ENCODE results near the gene GPR89B.
A peak's percentile ranks its signal among the peaks of the same experiment; 100 is the strongest.
"Not testable (repeated sequence)": the region's sequence is repeated elsewhere in the genome, so short reads cannot be mapped to it uniquely, and the experiment has no call there.

GPR89B gene

GRCh38 chr1:147924813-147925212 lies 3.4 kb upstream of the GPR89B start:
- peaks cover 9% of the 10 kb centered on the region for H3K4me1 ChIP-seq (ENCODE audit: low read depth, poor library complexity, severe bottlenecking)
- H3K27ac ChIP-seq, result no peak overlapping the region
- no peak overlapping the region for H3K4me3 ChIP-seq (IDR thresholded peaks at IDR 0.05; ENCODE audit: insufficient read depth, low read depth, low read length)
- peaks cover 8% of the 10 kb centered on the region for H3K79me2 ChIP-seq (ENCODE audit: insufficient read depth, low read depth)
- H4K20me1 ChIP-seq (ENCODE audit: insufficient read depth), result no peaks in the 10 kb centered on the region
- H3K9ac ChIP-seq, result no peak overlapping the region
- H3K27me3 ChIP-seq (ENCODE audit: insufficient read depth, low read depth), result no peaks in the 10 kb centered on the region
- TF ChIP-seq, protein P1, sequence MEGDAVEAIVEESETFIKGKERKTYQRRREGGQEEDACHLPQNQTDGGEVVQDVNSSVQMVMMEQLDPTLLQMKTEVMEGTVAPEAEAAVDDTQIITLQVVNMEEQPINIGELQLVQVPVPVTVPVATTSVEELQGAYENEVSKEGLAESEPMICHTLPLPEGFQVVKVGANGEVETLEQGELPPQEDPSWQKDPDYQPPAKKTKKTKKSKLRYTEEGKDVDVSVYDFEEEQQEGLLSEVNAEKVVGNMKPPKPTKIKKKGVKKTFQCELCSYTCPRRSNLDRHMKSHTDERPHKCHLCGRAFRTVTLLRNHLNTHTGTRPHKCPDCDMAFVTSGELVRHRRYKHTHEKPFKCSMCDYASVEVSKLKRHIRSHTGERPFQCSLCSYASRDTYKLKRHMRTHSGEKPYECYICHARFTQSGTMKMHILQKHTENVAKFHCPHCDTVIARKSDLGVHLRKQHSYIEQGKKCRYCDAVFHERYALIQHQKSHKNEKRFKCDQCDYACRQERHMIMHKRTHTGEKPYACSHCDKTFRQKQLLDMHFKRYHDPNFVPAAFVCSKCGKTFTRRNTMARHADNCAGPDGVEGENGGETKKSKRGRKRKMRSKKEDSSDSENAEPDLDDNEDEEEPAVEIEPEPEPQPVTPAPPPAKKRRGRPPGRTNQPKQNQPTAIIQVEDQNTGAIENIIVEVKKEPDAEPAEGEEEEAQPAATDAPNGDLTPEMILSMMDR (conservative IDR thresholded peaks at IDR 0.05; ENCODE audit: low read depth, low read length), result no peak
- H2AFZ ChIP-seq (ENCODE audit: low read depth), result no peak overlapping the region
- H3K36me3 ChIP-seq (ENCODE audit: insufficient read depth), result no peaks in the 10 kb centered on the region
- no peak overlapping the region for H3K4me2 ChIP-seq

- H2AFZ ChIP-seq (ENCODE audit: low read depth), result not testable (repeated sequence)
Measured at GRCh38 chr1:147927215-147927614, 1.0 kb upstream of the GPR89B start.

DNA sequence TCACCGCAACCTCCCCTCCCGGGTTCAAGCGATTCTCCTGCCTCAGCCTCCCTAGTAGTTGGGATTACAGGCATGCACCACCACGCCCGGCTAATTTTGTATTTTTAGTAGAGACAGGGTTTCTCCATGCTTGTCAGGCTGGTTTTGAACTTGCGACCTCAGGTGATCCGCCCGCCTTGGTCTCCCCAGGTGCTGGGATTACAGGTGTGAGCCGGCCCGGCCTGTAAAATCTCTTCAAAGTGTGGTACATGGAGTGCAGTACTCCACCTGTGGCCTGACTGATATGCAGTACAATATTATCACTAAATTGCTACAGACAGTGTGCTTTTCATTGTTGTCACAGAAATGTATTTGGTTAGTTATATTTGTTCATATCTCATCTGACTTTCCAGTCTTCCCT lies 531 bp upstream of the GPR89B start:
- not testable (repeated sequence) for H3K36me3 ChIP-seq (ENCODE audit: insufficient read depth); H4K20me1 ChIP-seq (ENCODE audit: insufficient read depth); H3K9ac ChIP-seq; H3K27me3 ChIP-seq (ENCODE audit: insufficient read depth, low read depth); H3K4me3 ChIP-seq (IDR thresholded peaks at IDR 0.05; ENCODE audit: insufficient read depth, low read depth, low read length); H2AFZ ChIP-seq (ENCODE audit: low read depth); H3K27ac ChIP-seq; H3K4me2 ChIP-seq
- Histone ChIP-seq H3K4me1 (ENCODE audit: low read depth, poor library complexity, severe bottlenecking) (peaks cover 37% of the 10 kb centered on the region), H3K79me2 (ENCODE audit: insufficient read depth, low read depth) (peaks cover 34% of the 10 kb centered on the region)

More at GRCh38 chr1:147927215-147927614, 1.0 kb upstream of the GPR89B start:
- H3K36me3 ChIP-seq (ENCODE audit: insufficient read depth); H3K4me3 ChIP-seq (IDR thresholded peaks at IDR 0.05; ENCODE audit: insufficient read depth, low read depth, low read length); H4K20me1 ChIP-seq (ENCODE audit: insufficient read depth); H3K27me3 ChIP-seq (ENCODE audit: insufficient read depth, low read depth); H3K27ac ChIP-seq; H3K9ac ChIP-seq; H3K4me2 ChIP-seq: not testable (repeated sequence)
- Histone ChIP-seq H3K4me1 (ENCODE audit: low read depth, poor library complexity, severe bottlenecking) (peaks cover 33% of the 10 kb centered on the region), H3K79me2 (ENCODE audit: insufficient read depth, low read depth) (peaks cover 29% of the 10 kb centered on the region)

DNA sequence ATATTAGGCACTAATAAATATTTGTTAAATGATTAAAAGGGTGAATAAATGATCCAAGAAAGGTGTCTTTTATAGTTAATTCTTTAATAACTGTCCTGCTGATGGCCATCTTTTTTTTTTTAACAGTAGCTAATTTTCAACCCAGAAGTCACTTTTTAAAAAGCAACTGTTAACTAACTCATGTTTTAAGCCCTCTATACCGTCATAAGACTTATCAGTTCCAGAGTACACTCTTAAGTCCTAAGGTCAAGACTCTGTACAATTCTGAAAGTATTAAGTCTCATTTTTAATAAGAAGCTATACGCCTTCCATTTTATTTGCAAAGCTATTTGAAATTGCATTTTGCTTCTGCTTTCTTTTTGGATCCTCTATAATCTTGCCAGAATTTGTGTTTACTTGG lies 2.9 kb downstream of the GPR89B start:
- not testable (repeated sequence) for H3K36me3 ChIP-seq (ENCODE audit: insufficient read depth); H3K27me3 ChIP-seq (ENCODE audit: insufficient read depth, low read depth); H3K9ac ChIP-seq; H4K20me1 ChIP-seq (ENCODE audit: insufficient read depth); H3K4me3 ChIP-seq (IDR thresholded peaks at IDR 0.05; ENCODE audit: insufficient read depth, low read depth, low read length); H2AFZ ChIP-seq (ENCODE audit: low read depth); H3K27ac ChIP-seq
- Histone ChIP-seq H3K4me2 (peak overlapping the region; percentile 34; the same call in 1 of the 2 replicates), H3K79me2 (ENCODE audit: insufficient read depth, low read depth) (peaks cover 36% of the 10 kb centered on the region), H3K4me1 (ENCODE audit: low read depth, poor library complexity, severe bottlenecking) (peaks cover 37% of the 10 kb centered on the region)

- H3K4me2 ChIP-seq; H3K4me3 ChIP-seq (IDR thresholded peaks at IDR 0.05; ENCODE audit: insufficient read depth, low read depth, low read length); H2AFZ ChIP-seq (ENCODE audit: low read depth); H3K36me3 ChIP-seq (ENCODE audit: insufficient read depth); H3K27me3 ChIP-seq (ENCODE audit: insufficient read depth, low read depth); H4K20me1 ChIP-seq (ENCODE audit: insufficient read depth); H3K27ac ChIP-seq; H3K9ac ChIP-seq: not testable (repeated sequence)
- peaks cover 26% of the 10 kb centered on the region for H3K4me1 ChIP-seq (ENCODE audit: low read depth, poor library complexity, severe bottlenecking)
- peaks cover 24% of the 10 kb centered on the region; the same call in 1 of the 2 replicates for H3K79me2 ChIP-seq (ENCODE audit: insufficient read depth, low read depth)
Measured at GRCh38 chr1:147935296-147935695, 7.1 kb downstream of the GPR89B start.

DNA sequence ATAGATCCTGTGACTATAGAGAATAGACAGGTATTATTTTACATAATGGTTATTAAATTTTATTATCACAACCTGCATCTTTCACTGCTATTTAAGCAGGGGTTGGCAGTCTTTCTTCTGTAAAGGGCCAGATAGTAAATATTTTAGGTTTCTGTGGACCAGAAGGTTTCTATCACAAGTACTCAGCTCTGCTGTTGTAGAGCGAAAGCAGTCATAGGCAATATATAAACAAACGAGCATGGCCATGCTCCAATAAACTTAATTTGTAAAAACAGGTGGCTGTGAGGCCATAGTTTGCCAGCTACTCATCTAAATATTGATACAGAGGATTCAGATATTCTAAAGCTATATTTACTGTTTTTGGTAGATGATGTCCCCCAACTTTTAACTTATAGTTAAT lies 12.2 kb downstream of the GPR89B start:
- not testable (repeated sequence) for H3K9ac ChIP-seq; H3K4me2 ChIP-seq; H3K4me3 ChIP-seq (IDR thresholded peaks at IDR 0.05; ENCODE audit: insufficient read depth, low read depth, low read length); H3K36me3 ChIP-seq (ENCODE audit: insufficient read depth); H3K4me1 ChIP-seq (ENCODE audit: low read depth, poor library complexity, severe bottlenecking); H3K27me3 ChIP-seq (ENCODE audit: insufficient read depth, low read depth); H2AFZ ChIP-seq (ENCODE audit: low read depth); H3K27ac ChIP-seq; H4K20me1 ChIP-seq (ENCODE audit: insufficient read depth); H3K79me2 ChIP-seq (ENCODE audit: insufficient read depth, low read depth)

- H3K4me1 ChIP-seq (ENCODE audit: low read depth, poor library complexity, severe bottlenecking); H3K4me3 ChIP-seq (IDR thresholded peaks at IDR 0.05; ENCODE audit: insufficient read depth, low read depth, low read length); H3K4me2 ChIP-seq; H3K36me3 ChIP-seq (ENCODE audit: insufficient read depth); H3K27ac ChIP-seq; H3K27me3 ChIP-seq (ENCODE audit: insufficient read depth, low read depth); H2AFZ ChIP-seq (ENCODE audit: low read depth); H3K79me2 ChIP-seq (ENCODE audit: insufficient read depth, low read depth); H4K20me1 ChIP-seq (ENCODE audit: insufficient read depth); H3K9ac ChIP-seq: not testable (repeated sequence)
Measured at GRCh38 chr1:147942563-147942962, 14.3 kb downstream of the GPR89B start.

- not testable (repeated sequence) for H3K27me3 ChIP-seq (ENCODE audit: insufficient read depth, low read depth); H3K79me2 ChIP-seq (ENCODE audit: insufficient read depth, low read depth)
Measured at GRCh38 chr1:147949517-147949916, 21.3 kb downstream of the GPR89B start.

DNA sequence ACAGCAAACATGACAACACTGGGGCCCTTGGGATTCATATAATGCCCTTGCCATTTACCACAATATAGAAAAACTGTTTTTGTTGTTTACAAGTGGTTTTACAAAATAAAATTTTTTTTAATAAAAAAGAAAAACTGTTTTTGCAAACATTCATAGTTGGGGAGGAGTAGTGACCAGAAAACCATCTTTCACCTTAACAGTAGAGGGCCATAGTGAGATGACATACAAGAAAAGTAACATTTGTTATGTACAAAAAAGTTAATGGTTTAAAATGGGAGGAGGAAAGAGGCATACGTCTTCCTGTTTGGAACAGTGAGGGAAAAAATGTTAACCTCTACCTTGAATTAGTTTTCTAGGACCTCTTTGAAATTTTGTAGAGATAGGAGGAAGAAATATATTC lies 30.7 kb downstream of the GPR89B start:
- not testable (repeated sequence) for H3K9ac ChIP-seq; H3K4me2 ChIP-seq; H3K4me3 ChIP-seq (IDR thresholded peaks at IDR 0.05; ENCODE audit: insufficient read depth, low read depth, low read length); H3K27me3 ChIP-seq (ENCODE audit: insufficient read depth, low read depth); H3K27ac ChIP-seq; H2AFZ ChIP-seq (ENCODE audit: low read depth); H3K4me1 ChIP-seq (ENCODE audit: low read depth, poor library complexity, severe bottlenecking); H4K20me1 ChIP-seq (ENCODE audit: insufficient read depth); H3K79me2 ChIP-seq (ENCODE audit: insufficient read depth, low read depth); H3K36me3 ChIP-seq (ENCODE audit: insufficient read depth)

More at GRCh38 chr1:147949517-147949916, 21.3 kb downstream of the GPR89B start:
- not testable (repeated sequence) for H3K9ac ChIP-seq; H3K36me3 ChIP-seq (ENCODE audit: insufficient read depth); H2AFZ ChIP-seq (ENCODE audit: low read depth); H3K4me1 ChIP-seq (ENCODE audit: low read depth, poor library complexity, severe bottlenecking); H3K4me3 ChIP-seq (IDR thresholded peaks at IDR 0.05; ENCODE audit: insufficient read depth, low read depth, low read length); H3K4me2 ChIP-seq; H4K20me1 ChIP-seq (ENCODE audit: insufficient read depth); H3K27ac ChIP-seq

GRCh38 chr1:147959680-147960079 lies 31.5 kb downstream of the GPR89B start:
- not testable (repeated sequence) for H3K79me2 ChIP-seq (ENCODE audit: insufficient read depth, low read depth); H3K9ac ChIP-seq; H3K36me3 ChIP-seq (ENCODE audit: insufficient read depth); H3K4me2 ChIP-seq; H3K4me1 ChIP-seq (ENCODE audit: low read depth, poor library complexity, severe bottlenecking); H3K4me3 ChIP-seq (IDR thresholded peaks at IDR 0.05; ENCODE audit: insufficient read depth, low read depth, low read length); H3K27ac ChIP-seq; H2AFZ ChIP-seq (ENCODE audit: low read depth); H3K27me3 ChIP-seq (ENCODE audit: insufficient read depth, low read depth); H4K20me1 ChIP-seq (ENCODE audit: insufficient read depth)
